Measurements from ENCODE around the gene FAM180B. TPM values are rescaled to one million over a fixed set of nuclear protein-coding genes. Genes with fewer than 3 reads are reported as not detected.

Gene FAM180B
- total RNA-seq, 2 donors from 2014 or later, result not detected

DNA sequence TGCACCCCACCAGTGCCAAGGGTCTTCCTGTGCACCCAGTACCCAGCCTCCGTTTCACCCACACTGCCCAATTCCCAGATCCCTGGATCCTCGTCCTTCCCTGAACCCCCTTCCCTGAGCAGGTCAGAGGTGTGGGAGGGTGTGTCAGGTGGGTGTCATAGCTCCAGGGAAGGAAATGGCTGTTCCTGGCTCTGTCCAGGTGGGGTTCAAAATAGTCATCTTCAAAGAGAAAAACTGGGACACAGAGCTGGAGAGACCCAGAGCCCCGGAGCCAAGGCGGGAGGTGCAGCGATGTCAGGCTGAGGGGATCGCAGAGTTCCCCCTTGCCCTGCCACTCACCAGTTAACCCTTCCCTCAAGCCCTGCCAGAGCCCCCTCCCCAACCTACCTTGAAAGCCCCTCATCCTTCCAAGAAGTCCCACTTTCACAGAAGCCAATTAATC, 7.0 kb downstream of the FAM180B start:
- no peak for DNase-seq
- TF ChIP-seq CTCF (IDR thresholded peaks at IDR 0.05), result no peak
- intact Hi-C loops (cut with DNase I), result no loop called here
- Histone ChIP-seq H3K27ac (no peak overlapping the region), H3K4me1 (no peaks in the 10 kb centered on the region), H3K4me3 (no peak overlapping the region), H3K9me3 (no peaks in the 10 kb centered on the region), H3K36me3 (no peaks in the 10 kb centered on the region), H3K9ac (ENCODE audit: low read depth in 2 of 2, low read length in 2 of 2) (no peak overlapping the region), H3K27me3 (peaks cover 29% of the 10 kb centered on the region)

DNA sequence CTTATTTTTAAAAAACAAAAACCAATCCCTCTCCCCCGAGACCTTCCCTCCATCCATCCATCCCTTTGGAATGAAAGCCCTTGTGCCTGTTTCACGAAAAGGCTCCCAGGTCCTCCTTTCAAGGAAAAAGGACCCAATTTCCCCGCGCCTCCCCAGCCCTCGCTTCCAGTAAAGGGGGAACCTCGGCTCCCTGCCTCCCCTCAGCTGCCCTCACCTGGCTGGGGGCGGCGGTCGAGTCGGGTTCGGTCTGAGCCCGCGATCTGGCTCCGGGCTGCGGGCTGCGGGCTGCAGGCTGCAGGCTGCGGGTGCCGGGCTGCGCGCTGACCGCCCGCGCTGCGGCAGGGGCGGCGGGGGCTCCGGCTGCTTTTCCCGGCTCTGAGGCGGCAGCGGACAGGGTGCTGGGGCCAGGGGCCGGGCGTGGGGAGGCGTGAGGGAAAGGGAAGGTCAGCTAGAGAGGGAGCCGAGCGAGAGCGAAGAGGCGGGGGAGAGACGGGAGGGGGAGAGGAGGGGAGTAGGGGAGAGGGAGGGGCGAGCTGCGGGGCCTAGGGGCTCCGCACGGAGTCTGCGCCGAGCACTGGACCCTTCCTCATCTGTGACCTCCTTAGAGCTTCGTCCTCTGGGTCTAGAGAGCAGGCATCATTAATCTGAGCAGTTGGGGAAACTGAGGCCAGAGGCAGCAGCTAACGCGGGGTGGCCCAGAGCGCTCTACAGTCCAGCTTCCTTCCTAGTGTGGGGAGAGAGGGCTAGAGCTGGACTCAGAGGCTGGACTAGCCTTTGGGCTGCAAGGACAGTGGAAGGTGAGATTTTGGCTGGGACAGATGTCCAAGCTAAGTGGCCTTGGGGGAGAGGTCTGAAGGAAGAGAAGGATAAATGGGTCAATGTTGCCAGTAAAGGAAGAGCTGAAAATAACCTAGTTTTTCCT, 7.7 kb downstream of the FAM180B start, which contains the start of gene C1QTNF4:
C1QTNF4 (minus strand) TSS at position 478 of the 922 bp plus-strand sequence. CDS start 3,601 bp downstream, outside the sequence.
- H3K4me1 ChIP-seq, result no peaks in the 10 kb centered on the region
- H3K36me3 ChIP-seq, result no peaks in the 10 kb centered on the region
- no peak within 1 kb of the TSS for H3K27ac ChIP-seq
- no peak for TF ChIP-seq CTCF (IDR thresholded peaks at IDR 0.05)
- H3K9ac ChIP-seq (ENCODE audit: low read depth in 2 of 2, low read length in 2 of 2), result no peak within 1 kb of the TSS
- no peak for DNase-seq
- no peak within 1 kb of the TSS for H3K4me3 ChIP-seq
- intact Hi-C loops (cut with DNase I), result no loop called here
- H3K9me3 ChIP-seq, result no peaks in the 10 kb centered on the region
- peaks cover 29% of the 10 kb centered on the region for H3K27me3 ChIP-seq

GRCh38 chr11:47595029-47595428, 8.6 kb downstream of the FAM180B start:
- intact Hi-C loops (cut with DNase I), result no loop called here
- TF ChIP-seq CTCF (IDR thresholded peaks at IDR 0.05), result no peak
- Histone ChIP-seq H3K4me3 (no peak overlapping the region), H3K27me3 (peaks cover 29% of the 10 kb centered on the region), H3K36me3 (no peaks in the 10 kb centered on the region), H3K9ac (ENCODE audit: low read depth in 2 of 2, low read length in 2 of 2) (no peak overlapping the region), H3K4me1 (no peaks in the 10 kb centered on the region), H3K27ac (no peak overlapping the region), H3K9me3 (no peaks in the 10 kb centered on the region)
- DNase-seq, result no peak

GRCh38 chr11:47595967-47596366, 9.5 kb downstream of the FAM180B start:
- no peak overlapping the region for H3K9ac ChIP-seq (ENCODE audit: low read depth in 2 of 2, low read length in 2 of 2)
- peaks cover 29% of the 10 kb centered on the region for H3K27me3 ChIP-seq
- no peaks in the 10 kb centered on the region for H3K9me3 ChIP-seq

GRCh38 chr11:47599902-47600301, 13.4 kb downstream of the FAM180B start:
- Histone ChIP-seq H3K27ac (no peak overlapping the region), H3K4me1 (no peaks in the 10 kb centered on the region), H3K27me3 (no peaks in the 10 kb centered on the region), H3K9me3 (no peaks in the 10 kb centered on the region), H3K4me3 (no peak overlapping the region), H3K9ac (ENCODE audit: low read depth in 2 of 2, low read length in 2 of 2) (no peak overlapping the region), H3K36me3 (no peaks in the 10 kb centered on the region)
- TF ChIP-seq CTCF (IDR thresholded peaks at IDR 0.05), result no peak
- intact Hi-C loops (cut with DNase I), result no loop called here
- no peak for DNase-seq

More at GRCh38 chr11:47595967-47596366, 9.5 kb downstream of the FAM180B start:
- Histone ChIP-seq H3K36me3 (no peaks in the 10 kb centered on the region), H3K4me3 (no peak overlapping the region), H3K27ac (no peak overlapping the region), H3K4me1 (no peaks in the 10 kb centered on the region)
- TF ChIP-seq CTCF (IDR thresholded peaks at IDR 0.05), result no peak
- no peak for DNase-seq
- intact Hi-C loops (cut with DNase I), result no loop called here

Measured in colonic mucosa (tissue), 4 donors.